MCF 10A (cell line): ENCODE data around the gene TNFAIP3. TPM values are rescaled to one million over a fixed set of nuclear protein-coding genes. Genes with fewer than 3 reads are reported as not detected.

Experiments used
- BruUV-seq: library from RNA; stranded (reverse); fragments of 400-500 nt; replicated peaks from 2 replicates; lab custom pipeline; 2021; lab: Mats Ljungman, UMichigan
- CTCF ChIA-PET: fragments of 300-600 bp; sonication (Branson Sonifier 250); formaldehyde crosslinking; extraction: SDS; loops from one replicate; lab custom pipeline; 2021; ENCODE audit warnings: antibody characterized with exemption, inconsistent platforms; lab: Yijun Ruan, JAX
- POLR2A ChIA-PET: fragments of 300-600, 350-650 bp; sonication (Branson Sonifier 250); formaldehyde crosslinking; extraction: SDS; loops from one replicate; lab custom pipeline; 2020; ENCODE audit warnings: antibody characterized with exemption, inconsistent platforms; lab: Yijun Ruan, JAX
- DNase-seq: peaks from one replicate; pipeline ENCODE4 v3.0.0-alpha.2; 2018; ENCODE audit not compliant: unreplicated experiment
- H3K27ac Mint-ChIP-seq: one replicate; pipeline ENCODE4 v1.8.0; 2022; ENCODE audit warnings: mild to moderate bottlenecking, low read depth, mixed read lengths; ENCODE audit not compliant: unreplicated experiment
- H3K27me3 Mint-ChIP-seq: one replicate; pipeline ENCODE4 v1.8.0; 2022; ENCODE audit warnings: mixed read lengths; ENCODE audit not compliant: insufficient read depth, unreplicated experiment
- H3K36me3 Mint-ChIP-seq: one replicate; pipeline ENCODE4 v1.8.0; 2022; ENCODE audit warnings: mild to moderate bottlenecking, moderate library complexity, mixed read lengths; ENCODE audit not compliant: insufficient read depth, unreplicated experiment
- H3K4me1 Mint-ChIP-seq: one replicate; pipeline ENCODE4 v1.8.0; 2022; ENCODE audit warnings: mixed read lengths; ENCODE audit not compliant: insufficient read depth, unreplicated experiment
- H3K4me3 Mint-ChIP-seq: one replicate; pipeline ENCODE4 v1.8.0; 2022; ENCODE audit warnings: mild to moderate bottlenecking, moderate library complexity, mixed read lengths; ENCODE audit not compliant: unreplicated experiment
- H3K9me3 Mint-ChIP-seq: one replicate; pipeline ENCODE4 v1.8.0; 2022; ENCODE audit warnings: mixed read lengths; ENCODE audit not compliant: unreplicated experiment
- CTCF ChIP-seq: fragments of 200-600 bp; IDR thresholded peaks from one replicate; pipeline ENCODE4 v1.8.0; 2022; ENCODE audit warnings: antibody characterized with exemption, mild to moderate bottlenecking; ENCODE audit not compliant: unreplicated experiment
- intact Hi-C: fragments of 100-400 bp; cut with micrococcal nuclease; formaldehyde crosslinking; loops from 2 replicates; pipeline ENCODE4 v1.14.1; 2022
- total RNA-seq: library from RNA; stranded (reverse); gene quantifications from 2 replicates; pipeline ENCODE4 v1.2.3, GENCODE V29; 2022

The TNFAIP3 gene
- total RNA-seq, 1 experiment from 2014 or later = 52.8 TPM

GRCh38 chr6:137829641-137830083, 37.4 kb upstream of the TNFAIP3 start:
- peaks cover under 1% of the 10 kb centered on the region for H3K36me3 Mint-ChIP-seq
- POLR2A ChIA-PET = interaction anchor here (0.5 to 5.9 kb wide), 9 partner anchors 18 to 588 kb away, joined by 3 to 49 read pairs (median 3); partner anchors contain the start of gene TNFAIP3
- peak overlapping the region; percentile 90 for H3K27ac Mint-ChIP-seq
- H3K27me3 Mint-ChIP-seq = no peaks in the 10 kb centered on the region
- intact Hi-C loops = no loop called here
- peak overlapping the region; percentile 19 for H3K4me3 Mint-ChIP-seq
- TF ChIP-seq CTCF = no peak
- peaks cover 56% of the 10 kb centered on the region for H3K4me1 Mint-ChIP-seq
- BruUV-seq = no TSS peak
- CTCF ChIA-PET = interaction anchor here (0.8 to 1.0 kb wide), 2 partner anchors 17 to 31 kb away, joined by 4 read pairs; no protein-coding TSS in a partner anchor
- DNase-seq = peak; percentile 67
- H3K9me3 Mint-ChIP-seq = no peaks in the 10 kb centered on the region

- Mint-ChIP-seq H3K9me3 (no peaks in the 10 kb centered on the region), H3K27ac (peak overlapping the region; percentile 90), H3K36me3 (no peaks in the 10 kb centered on the region), H3K27me3 (no peaks in the 10 kb centered on the region), H3K4me3 (peak overlapping the region; percentile 19), H3K4me1 (peaks cover 54% of the 10 kb centered on the region)
- intact Hi-C loops = no loop called here
- ChIA-PET POLR2A (interaction anchor here (0.6 to 5.9 kb wide), 4 partner anchors 19 to 135 kb away, joined by 3 to 49 read pairs (median 5); partner anchors contain the start of gene TNFAIP3), CTCF (interaction anchor here (0.7 to 1.2 kb wide), 2 partner anchors 28 to 651 kb away, joined by 4 read pairs; no protein-coding TSS in a partner anchor)
- DNase-seq = no peak
- TF ChIP-seq CTCF = no peak
- BruUV-seq = no TSS peak
Observed at GRCh38 chr6:137830511-137830911, 36.5 kb upstream of the TNFAIP3 start.

DNA sequence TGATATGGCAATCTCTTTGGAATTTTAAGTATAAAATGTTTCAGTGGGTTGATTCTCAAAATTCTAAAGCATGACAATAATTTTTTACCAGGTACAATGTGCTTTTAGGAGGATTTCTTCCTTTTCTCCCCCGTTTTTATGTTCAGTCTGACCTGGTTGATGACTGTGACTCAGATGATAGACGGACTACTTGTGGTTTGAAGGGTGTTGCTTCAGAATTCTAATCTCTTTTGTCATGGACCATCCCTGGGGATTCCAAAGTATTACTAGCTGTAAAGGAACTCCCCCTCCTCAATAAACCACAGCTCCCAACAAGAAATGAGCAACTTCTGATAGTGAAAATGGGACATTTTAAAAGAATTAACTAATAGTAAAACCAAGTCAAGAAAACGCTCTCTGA, 34.9 kb upstream of the TNFAIP3 start:
- peak; percentile 76 for DNase-seq
- H3K27me3 Mint-ChIP-seq = no peaks in the 10 kb centered on the region
- TF ChIP-seq CTCF = no peak
- peak overlapping the region; percentile 90 for H3K27ac Mint-ChIP-seq
- POLR2A ChIA-PET = interaction anchor here (0.6 to 2.2 kb wide), 6 partner anchors 10 to 461 kb away, joined by 3 to 11 read pairs (median 4); no protein-coding TSS in a partner anchor
- no peaks in the 10 kb centered on the region for H3K36me3 Mint-ChIP-seq
- intact Hi-C loops = loop anchor here (1.0 to 2.0 kb wide), 3 partner anchors 19 to 103 kb away; partner anchors contain the start of gene TNFAIP3
- no peaks in the 10 kb centered on the region for H3K9me3 Mint-ChIP-seq
- no TSS peak for BruUV-seq
- peaks cover 54% of the 10 kb centered on the region for H3K4me1 Mint-ChIP-seq
- peak overlapping the region; percentile 33 for H3K4me3 Mint-ChIP-seq
- CTCF ChIA-PET = interaction anchor here (0.6 to 1.4 kb wide), 3 partner anchors 33 to 168 kb away, joined by 3 to 4 read pairs (median 3); no protein-coding TSS in a partner anchor

GRCh38 chr6:137834508-137834907, 32.6 kb upstream of the TNFAIP3 start:
- H3K4me3 Mint-ChIP-seq = no peak overlapping the region
- no TSS peak for BruUV-seq
- POLR2A ChIA-PET = interaction anchor here (0.6 kb wide), 1 partner anchor 15 kb away, joined by 3 read pairs; no protein-coding TSS in a partner anchor
- peaks cover 30% of the 10 kb centered on the region for H3K4me1 Mint-ChIP-seq
- TF ChIP-seq CTCF = no peak
- no peaks in the 10 kb centered on the region for H3K27me3 Mint-ChIP-seq
- no peak overlapping the region for H3K27ac Mint-ChIP-seq
- no peak for DNase-seq
- intact Hi-C loops = no loop called here
- CTCF ChIA-PET = no interaction called here
- no peaks in the 10 kb centered on the region for H3K36me3 Mint-ChIP-seq
- no peaks in the 10 kb centered on the region for H3K9me3 Mint-ChIP-seq
